ENCODE results near the gene TSN.

GRCh38 chr2:121705958-121706357 is 49.5 kb upstream of the TSN start:
- TF ChIP-seq, protein P1, sequence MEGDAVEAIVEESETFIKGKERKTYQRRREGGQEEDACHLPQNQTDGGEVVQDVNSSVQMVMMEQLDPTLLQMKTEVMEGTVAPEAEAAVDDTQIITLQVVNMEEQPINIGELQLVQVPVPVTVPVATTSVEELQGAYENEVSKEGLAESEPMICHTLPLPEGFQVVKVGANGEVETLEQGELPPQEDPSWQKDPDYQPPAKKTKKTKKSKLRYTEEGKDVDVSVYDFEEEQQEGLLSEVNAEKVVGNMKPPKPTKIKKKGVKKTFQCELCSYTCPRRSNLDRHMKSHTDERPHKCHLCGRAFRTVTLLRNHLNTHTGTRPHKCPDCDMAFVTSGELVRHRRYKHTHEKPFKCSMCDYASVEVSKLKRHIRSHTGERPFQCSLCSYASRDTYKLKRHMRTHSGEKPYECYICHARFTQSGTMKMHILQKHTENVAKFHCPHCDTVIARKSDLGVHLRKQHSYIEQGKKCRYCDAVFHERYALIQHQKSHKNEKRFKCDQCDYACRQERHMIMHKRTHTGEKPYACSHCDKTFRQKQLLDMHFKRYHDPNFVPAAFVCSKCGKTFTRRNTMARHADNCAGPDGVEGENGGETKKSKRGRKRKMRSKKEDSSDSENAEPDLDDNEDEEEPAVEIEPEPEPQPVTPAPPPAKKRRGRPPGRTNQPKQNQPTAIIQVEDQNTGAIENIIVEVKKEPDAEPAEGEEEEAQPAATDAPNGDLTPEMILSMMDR (IDR thresholded peaks at IDR 0.05; ENCODE audit: poor library complexity, severe bottlenecking) = no peak
- TF ChIP-seq POLR2AphosphoS5 (IDR thresholded peaks at IDR 0.05) (no peak), EZH2 (IDR thresholded peaks at IDR 0.05; ENCODE audit: borderline replicate concordance, insufficient read depth, low read length, poor library complexity, severe bottlenecking) (no peak), RAD21 (conservative IDR thresholded peaks at IDR 0.05) (no peak), EP300 (conservative IDR thresholded peaks at IDR 0.05; ENCODE audit: poor library complexity, severe bottlenecking) (no peak), REST (IDR thresholded peaks at IDR 0.05; ENCODE audit: borderline replicate concordance) (no peak), SMC3 (conservative IDR thresholded peaks at IDR 0.05; ENCODE audit: poor library complexity) (no peak), MXI1 (conservative IDR thresholded peaks at IDR 0.05; ENCODE audit: poor library complexity, severe bottlenecking) (no peak), TAF1 (IDR thresholded peaks at IDR 0.05; ENCODE audit: low read depth) (no peak)
